A549 (cell line): Measurements from ENCODE around the gene FUCA2. TPM values are rescaled to one million over a fixed set of nuclear protein-coding genes. Genes with fewer than 3 reads are reported as not detected.

Source experiments
- ATAC-seq, 2 experiments: fragments of 200-7000 bp in 1 of 2; fragments of >200 bp in 1 of 2; cut with Nextera tagmentation in 1 of 2; cut with Tn5 transposase in 1 of 2; 3 replicates each; pipeline versions ENCODE4 v1.8.0 to v1.9.1; 2018 to 2020; ENCODE audit warnings: mild to moderate bottlenecking in 1 of 2, moderate library complexity in 1 of 2
- CTCF ChIA-PET: fragments of 300-600 bp; sonication (Branson Sonifier 250); formaldehyde crosslinking; extraction: SDS; loops from one replicate; lab custom pipeline; 2021; ENCODE audit warnings: antibody characterized with exemption, inconsistent platforms; lab: Yijun Ruan, JAX
- POLR2A ChIA-PET: fragments of 350-600 bp; formaldehyde crosslinking; extraction: SDS; loops from one replicate; lab custom pipeline; 2021; ENCODE audit warnings: antibody characterized with exemption, inconsistent platforms; lab: Yijun Ruan, JAX
- DNase-seq, 2 experiments: peaks; one replicate each; pipeline versions ENCODE4 v3.0.0 to v3.0.0-alpha.2; 2011 to 2016; ENCODE audit warnings: low read depth in 1 of 2, low spot score in 1 of 2
- FAIRE-seq: peaks from 2 replicates; lab custom pipeline; 2011; peaks lifted over from hg19 to GRCh38; lab: Jason Lieb, UNC
- H3K27ac ChIP-seq, 2 experiments: fragments of >200 bp; sonication (Bioruptor Twin); formaldehyde crosslinking; 3 replicates each; pipeline ENCODE4 v1.5.1; 2016 to 2017
- H3K4me1 ChIP-seq: fragments of >200 bp; sonication (Bioruptor Twin); formaldehyde crosslinking; 3 replicates; pipeline ENCODE4 v1.6.1; 2016
- H3K4me2 ChIP-seq: fragments of >200 bp; sonication (Bioruptor Twin); formaldehyde crosslinking; 3 replicates; pipeline ENCODE4 v1.6.1; 2016
- H3K4me3 ChIP-seq: fragments of >200 bp; sonication (Bioruptor Twin); formaldehyde crosslinking; 3 replicates; pipeline ENCODE4 v1.5.1; 2016
- H3K9me3 ChIP-seq: fragments of >200 bp; sonication (Bioruptor Twin); formaldehyde crosslinking; 3 replicates; pipeline ENCODE4 v1.6.1; 2016
- CHD2 ChIP-seq: fragments of 150-350 bp; IDR thresholded peaks from 2 replicates; pipeline ENCODE4 v1.6.1; 2014; ENCODE audit warnings: low read length; ENCODE audit not compliant: partially characterized antibody
- HDAC2 ChIP-seq: fragments of 200-600 bp; sonication (generic); IDR thresholded peaks from 2 replicates; pipeline ENCODE4 v1.6.1; 2016
- HOXA7 ChIP-seq: fragments of 250-450 bp; sonication (Bioruptor Pico); IDR thresholded peaks from 2 replicates; pipeline ENCODE4 v1.5.0; 2020; ENCODE audit warnings: mild to moderate bottlenecking, moderate library complexity
- MAFK ChIP-seq: fragments of 450-650 bp; IDR thresholded peaks from 2 replicates; pipeline ENCODE4 v1.6.1; 2014; ENCODE audit not compliant: partially characterized antibody
- RAD21 ChIP-seq, 2 experiments: fragments of >200 bp in 1 of 2; sonication (Bioruptor Twin) in 1 of 2; formaldehyde crosslinking in 1 of 2; IDR thresholded peaks in 1 of 2; conservative IDR thresholded peaks in 1 of 2; 2 replicates in 1 of 2; 3 replicates in 1 of 2; pipeline ENCODE4 v1.6.1; 2012 to 2018; ENCODE audit warnings: inconsistent platforms in 1 of 2
- RARB ChIP-seq: fragments of 250-450 bp; sonication (Bioruptor Pico); IDR thresholded peaks from 2 replicates; pipeline ENCODE4 v1.8.0; 2021; ENCODE audit warnings: mild to moderate bottlenecking, moderate library complexity
- RCOR1 ChIP-seq: fragments of 150-350 bp; IDR thresholded peaks from 2 replicates; pipeline ENCODE4 v1.6.1; 2014; ENCODE audit warnings: antibody characterized with exemption, low read length, low read depth
- RFX5 ChIP-seq: fragments of 450-650 bp; IDR thresholded peaks from 2 replicates; pipeline ENCODE4 v1.7.1; 2014; ENCODE audit warnings: antibody characterized with exemption, mild to moderate bottlenecking, moderate library complexity
- RNF2 ChIP-seq: fragments of 200-600 bp; sonication (generic); IDR thresholded peaks from 2 replicates; pipeline ENCODE4 v1.6.1; 2016; ENCODE audit warnings: low read depth, mild to moderate bottlenecking, antibody characterized with exemption, moderate library complexity, borderline replicate concordance
- SMC3 ChIP-seq: fragments of >200 bp; sonication (Bioruptor Twin); formaldehyde crosslinking; IDR thresholded peaks from 3 replicates; pipeline ENCODE4 v1.6.1; 2018; ENCODE audit warnings: inconsistent platforms
- SREBF2 ChIP-seq: fragments of 450-650 bp; IDR thresholded peaks from 2 replicates; pipeline ENCODE4 v1.6.1; 2014; ENCODE audit warnings: mild to moderate bottlenecking, moderate library complexity
- WGBS: methylation state at CpG from one replicate; pipeline ENCODE4 v1.1.6; 2017; ENCODE audit errors: missing lambda C conversion rate; 5-methylcytosine and 5-hydroxymethylcytosine counted together
- polyA plus RNA-seq, 4 experiments: library from polyadenylated mRNA; depleted of rRNA in 3 of 4; stranded (reverse); fragments of >200 nt; fragmentation: RNase III in 1 of 4; extraction: RNeasy Plus Mini Kit Qiagen cat#74134 plus additional on column Dnase treatment in 1 of 4; gene quantifications; 2 replicates in 3 of 4; 3 replicates in 1 of 4; pipeline ENCODE4 v1.2.3, GENCODE V29; 2011 to 2017
- TF ChIP-seq, protein P1 (sequence below): fragments of 200-600 bp; sonication (generic); IDR thresholded peaks from 2 replicates; pipeline ENCODE4 v1.6.1; 2016; ENCODE audit warnings: antibody characterized with exemption, mild to moderate bottlenecking, moderate library complexity
- TF ChIP-seq, protein P2 (sequence below): IDR thresholded peaks from 2 replicates; pipeline ENCODE4 v1.6.1; 2012
- TF ChIP-seq, protein P3 (sequence below): fragments of >200 bp; sonication (Bioruptor Twin); formaldehyde crosslinking; IDR thresholded peaks from 3 replicates; pipeline ENCODE4 v1.5.1; 2016
- TF ChIP-seq, protein P4 (sequence below): fragments of 250-450 bp; sonication (Bioruptor Pico); IDR thresholded peaks from 2 replicates; pipeline ENCODE4 v1.5.0; 2020; ENCODE audit warnings: low read depth, mild to moderate bottlenecking, moderate library complexity
- TF ChIP-seq, protein P5 (sequence below): IDR thresholded peaks from 2 replicates; pipeline ENCODE4 v1.6.1; 2012; ENCODE audit warnings: low read depth, borderline replicate concordance

FUCA2 gene
- polyA plus RNA-seq, 2 of the 4 experiments (the other 2 are of a cell fraction), result 46.9 to 55.5 TPM

DNA sequence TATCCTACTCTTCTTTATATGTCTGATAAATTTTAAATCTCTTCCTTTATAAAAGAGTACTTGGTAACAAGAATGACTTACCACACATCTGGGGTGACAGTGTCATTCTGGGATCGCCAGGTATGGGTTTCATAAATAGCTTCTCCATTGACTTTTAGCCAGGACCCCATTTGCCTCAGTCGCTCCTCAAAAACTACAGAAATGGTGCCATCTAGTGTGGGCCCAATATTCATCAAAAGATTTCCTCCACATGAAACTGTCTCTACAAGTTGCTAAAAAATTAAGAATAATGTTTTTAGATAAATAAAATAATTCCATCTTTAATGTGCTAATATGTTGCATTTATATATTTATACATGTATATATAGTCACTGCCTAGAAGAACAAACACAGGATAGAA is 9.7 kb downstream of the FUCA2 start:
- TF ChIP-seq, protein P1, sequence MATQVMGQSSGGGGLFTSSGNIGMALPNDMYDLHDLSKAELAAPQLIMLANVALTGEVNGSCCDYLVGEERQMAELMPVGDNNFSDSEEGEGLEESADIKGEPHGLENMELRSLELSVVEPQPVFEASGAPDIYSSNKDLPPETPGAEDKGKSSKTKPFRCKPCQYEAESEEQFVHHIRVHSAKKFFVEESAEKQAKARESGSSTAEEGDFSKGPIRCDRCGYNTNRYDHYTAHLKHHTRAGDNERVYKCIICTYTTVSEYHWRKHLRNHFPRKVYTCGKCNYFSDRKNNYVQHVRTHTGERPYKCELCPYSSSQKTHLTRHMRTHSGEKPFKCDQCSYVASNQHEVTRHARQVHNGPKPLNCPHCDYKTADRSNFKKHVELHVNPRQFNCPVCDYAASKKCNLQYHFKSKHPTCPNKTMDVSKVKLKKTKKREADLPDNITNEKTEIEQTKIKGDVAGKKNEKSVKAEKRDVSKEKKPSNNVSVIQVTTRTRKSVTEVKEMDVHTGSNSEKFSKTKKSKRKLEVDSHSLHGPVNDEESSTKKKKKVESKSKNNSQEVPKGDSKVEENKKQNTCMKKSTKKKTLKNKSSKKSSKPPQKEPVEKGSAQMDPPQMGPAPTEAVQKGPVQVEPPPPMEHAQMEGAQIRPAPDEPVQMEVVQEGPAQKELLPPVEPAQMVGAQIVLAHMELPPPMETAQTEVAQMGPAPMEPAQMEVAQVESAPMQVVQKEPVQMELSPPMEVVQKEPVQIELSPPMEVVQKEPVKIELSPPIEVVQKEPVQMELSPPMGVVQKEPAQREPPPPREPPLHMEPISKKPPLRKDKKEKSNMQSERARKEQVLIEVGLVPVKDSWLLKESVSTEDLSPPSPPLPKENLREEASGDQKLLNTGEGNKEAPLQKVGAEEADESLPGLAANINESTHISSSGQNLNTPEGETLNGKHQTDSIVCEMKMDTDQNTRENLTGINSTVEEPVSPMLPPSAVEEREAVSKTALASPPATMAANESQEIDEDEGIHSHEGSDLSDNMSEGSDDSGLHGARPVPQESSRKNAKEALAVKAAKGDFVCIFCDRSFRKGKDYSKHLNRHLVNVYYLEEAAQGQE, result no peak
- TF ChIP-seq RAD21 (conservative IDR thresholded peaks at IDR 0.05 in 1 of 2, IDR thresholded peaks at IDR 0.05 in 1 of 2), result 0 out of 5 replicates have a peak, but pooled peaks of 1 of the 2 experiments have one; percentile 16
- TF ChIP-seq CHD2, result no peak
- no peak for TF ChIP-seq HOXA7 (CRISPR knock-in tag)
- Histone ChIP-seq H3K4me1 (no peaks in the 10 kb centered on the region), H3K9me3 (no peaks in the 10 kb centered on the region), H3K4me3 (no peak overlapping the region), H3K4me2 (no peak overlapping the region), H3K27ac (no peak overlapping the region)
- WGBS, result 98% methylated on average over 2 of the region's 2 CpGs
- DNase-seq (no peak), FAIRE-seq (no peak), ATAC-seq (no peak)
- POLR2A ChIA-PET, result interaction anchor here (1.2 kb wide), 1 partner anchor 9 kb away, joined by 3 read pairs; the partner anchor contains the start of gene FUCA2
- CTCF ChIA-PET, result interaction anchor here (0.6 to 1.5 kb wide), 4 partner anchors 10 to 1131 kb away, joined by 3 to 5 read pairs (median 3); partner anchors contain the start of gene FUCA2

DNA sequence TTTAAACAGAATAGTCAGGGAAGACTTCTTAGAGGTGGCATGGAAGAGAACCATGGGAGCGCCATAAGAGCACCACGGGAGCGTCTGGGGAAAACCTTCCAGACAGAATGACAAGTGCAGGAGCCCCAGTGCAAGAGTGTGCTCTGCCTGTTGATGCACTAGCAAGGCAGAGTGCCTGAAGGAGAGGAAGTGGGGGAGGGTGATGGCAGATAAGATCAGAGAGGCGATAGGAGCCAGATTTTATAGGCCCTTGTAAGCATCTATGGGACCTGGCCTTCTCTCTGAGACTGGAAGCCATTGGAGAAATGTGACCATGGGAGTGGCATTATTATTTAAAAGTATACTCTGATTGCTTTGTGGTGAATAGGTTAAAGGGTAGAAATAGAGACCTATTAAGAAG is 13.1 kb downstream of the FUCA2 start:
- TF ChIP-seq, protein P2, sequence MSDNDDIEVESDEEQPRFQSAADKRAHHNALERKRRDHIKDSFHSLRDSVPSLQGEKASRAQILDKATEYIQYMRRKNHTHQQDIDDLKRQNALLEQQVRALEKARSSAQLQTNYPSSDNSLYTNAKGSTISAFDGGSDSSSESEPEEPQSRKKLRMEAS, result no peak
- TF ChIP-seq, protein P3, sequence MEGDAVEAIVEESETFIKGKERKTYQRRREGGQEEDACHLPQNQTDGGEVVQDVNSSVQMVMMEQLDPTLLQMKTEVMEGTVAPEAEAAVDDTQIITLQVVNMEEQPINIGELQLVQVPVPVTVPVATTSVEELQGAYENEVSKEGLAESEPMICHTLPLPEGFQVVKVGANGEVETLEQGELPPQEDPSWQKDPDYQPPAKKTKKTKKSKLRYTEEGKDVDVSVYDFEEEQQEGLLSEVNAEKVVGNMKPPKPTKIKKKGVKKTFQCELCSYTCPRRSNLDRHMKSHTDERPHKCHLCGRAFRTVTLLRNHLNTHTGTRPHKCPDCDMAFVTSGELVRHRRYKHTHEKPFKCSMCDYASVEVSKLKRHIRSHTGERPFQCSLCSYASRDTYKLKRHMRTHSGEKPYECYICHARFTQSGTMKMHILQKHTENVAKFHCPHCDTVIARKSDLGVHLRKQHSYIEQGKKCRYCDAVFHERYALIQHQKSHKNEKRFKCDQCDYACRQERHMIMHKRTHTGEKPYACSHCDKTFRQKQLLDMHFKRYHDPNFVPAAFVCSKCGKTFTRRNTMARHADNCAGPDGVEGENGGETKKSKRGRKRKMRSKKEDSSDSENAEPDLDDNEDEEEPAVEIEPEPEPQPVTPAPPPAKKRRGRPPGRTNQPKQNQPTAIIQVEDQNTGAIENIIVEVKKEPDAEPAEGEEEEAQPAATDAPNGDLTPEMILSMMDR, result no peak
- TF ChIP-seq CHD2 (no peak), RFX5 (no peak)
- TF ChIP-seq, protein P4, sequence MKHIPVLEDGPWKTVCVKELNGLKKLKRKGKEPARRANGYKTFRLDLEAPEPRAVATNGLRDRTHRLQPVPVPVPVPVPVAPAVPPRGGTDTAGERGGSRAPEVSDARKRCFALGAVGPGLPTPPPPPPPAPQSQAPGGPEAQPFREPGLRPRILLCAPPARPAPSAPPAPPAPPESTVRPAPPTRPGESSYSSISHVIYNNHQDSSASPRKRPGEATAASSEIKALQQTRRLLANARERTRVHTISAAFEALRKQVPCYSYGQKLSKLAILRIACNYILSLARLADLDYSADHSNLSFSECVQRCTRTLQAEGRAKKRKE (CRISPR knock-in tag), result no peak
- ATAC-seq (no peak), FAIRE-seq (no peak), DNase-seq (no peak)
- no peak overlapping the region for H3K4me3 ChIP-seq
- 100% methylated on average over 4 of the region's 4 CpGs for WGBS
- H3K4me2 ChIP-seq, result no peak overlapping the region
- H3K4me1 ChIP-seq, result no peaks in the 10 kb centered on the region
- CTCF ChIA-PET, result no interaction called here
- H3K27ac ChIP-seq, result no peak overlapping the region
- no peaks in the 10 kb centered on the region for H3K9me3 ChIP-seq
- POLR2A ChIA-PET, result no interaction called here

DNA sequence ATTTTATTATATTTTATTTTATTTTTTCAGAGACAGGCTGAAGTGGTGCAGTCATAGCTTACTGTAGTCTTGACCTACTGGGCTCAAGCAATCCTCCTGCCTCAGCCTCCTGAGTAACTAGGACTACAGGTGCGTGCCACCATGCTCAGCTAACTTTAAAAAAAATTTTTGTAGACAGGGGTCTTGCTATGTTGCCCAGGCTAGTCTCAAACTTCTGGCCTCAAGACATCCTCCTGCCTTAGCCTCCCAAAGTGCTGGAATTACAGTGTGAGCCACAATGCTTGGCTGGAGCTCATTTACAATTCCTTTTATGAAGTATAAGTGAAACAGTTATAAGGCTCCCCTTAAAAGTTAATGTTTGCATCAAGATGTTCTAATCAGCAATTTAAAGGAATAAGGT is 14.5 kb downstream of the FUCA2 start:
- FAIRE-seq (no peak), ATAC-seq (no peak), DNase-seq (no peak)
- H3K4me2 ChIP-seq, result no peak overlapping the region
- no peak overlapping the region for H3K27ac ChIP-seq
- TF ChIP-seq MAFK (no peak), RARB (CRISPR knock-in tag) (no peak), RCOR1 (no peak), SMC3 (no peak), RNF2 (no peak), HDAC2 (no peak), SREBF2 (no peak)
- TF ChIP-seq, protein P5, sequence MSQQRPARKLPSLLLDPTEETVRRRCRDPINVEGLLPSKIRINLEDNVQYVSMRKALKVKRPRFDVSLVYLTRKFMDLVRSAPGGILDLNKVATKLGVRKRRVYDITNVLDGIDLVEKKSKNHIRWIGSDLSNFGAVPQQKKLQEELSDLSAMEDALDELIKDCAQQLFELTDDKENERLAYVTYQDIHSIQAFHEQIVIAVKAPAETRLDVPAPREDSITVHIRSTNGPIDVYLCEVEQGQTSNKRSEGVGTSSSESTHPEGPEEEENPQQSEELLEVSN, result no peak
- no peaks in the 10 kb centered on the region for H3K4me1 ChIP-seq
- POLR2A ChIA-PET, result no interaction called here
- 100% methylated on average over 1 of the region's 1 CpG for whole genome bisulfite sequencing
- H3K9me3 ChIP-seq, result no peaks in the 10 kb centered on the region
- CTCF ChIA-PET, result no interaction called here
- H3K4me3 ChIP-seq, result no peak overlapping the region
